Tibial artery (tissue), 4 donors: ENCODE data around the gene PI4KA.
"Not testable (repeated sequence)": the region's sequence is repeated elsewhere in the genome, so short reads cannot be mapped to it uniquely, and the experiment has no call there.

Experiments used
- DNase-seq, 2 donors: peaks; one replicate each; pipeline ENCODE4 v3.0.0-alpha.2; 2019
- H3K27ac ChIP-seq, 2 donors: fragments of 200-600 bp; sonication (generic) in 1 of 2; 1 replicate in 1 of 2; 2 replicates in 1 of 2; pipeline ENCODE4 v1.5.1; 2018 to 2019; ENCODE audit warnings: mild to moderate bottlenecking in 1 of 2
- H3K27me3 ChIP-seq, 2 donors: fragments of 200-600 bp; sonication (generic) in 1 of 2; one replicate each; pipeline versions ENCODE4 v1.5.1 to v1.6.0; 2016 to 2019
- H3K36me3 ChIP-seq, 3 donors: fragments of 200-600 bp; sonication (generic) in 2 of 3; one replicate each; pipeline ENCODE4 v1.5.1; 2016 to 2019; ENCODE audit warnings: mild to moderate bottlenecking in 2 of 3
- H3K4me1 ChIP-seq, 4 donors: fragments of 200-600 bp; sonication (generic) in 2 of 4; 1 replicate in 3 of 4; 2 replicates in 1 of 4; pipeline ENCODE4 v1.5.1; 2016 to 2019
- H3K4me3 ChIP-seq, 2 donors: fragments of 200-600 bp; sonication (generic) in 1 of 2; 1 replicate in 1 of 2; 2 replicates in 1 of 2; pipeline ENCODE4 v1.5.1; 2018 to 2019; ENCODE audit warnings: mild to moderate bottlenecking in 2 of 2
- H3K9me3 ChIP-seq, 3 donors: fragments of 200-600 bp; sonication (generic) in 1 of 3; one replicate each; pipeline ENCODE4 v1.5.1; 2016 to 2019
- CTCF ChIP-seq, 2 experiments: fragments of 200-600 bp in 1 of 2; fragments of 450-650 bp in 1 of 2; IDR thresholded peaks; one replicate each; pipeline ENCODE4 v1.5.1; 2017 to 2019; ENCODE audit warnings: antibody characterized with exemption in 2 of 2, mild to moderate bottlenecking in 1 of 2, moderate library complexity in 1 of 2
- intact Hi-C: fragments of 100-400 bp; cut with DNase I; formaldehyde crosslinking; loops from one replicate; pipeline ENCODE4 v1.15.0; 2023; ENCODE audit warnings: low total_unique reads

Gene PI4KA

GRCh38 chr22:20667548-20667947, 191.1 kb downstream of the PI4KA start:
- H3K4me1 ChIP-seq, H3K36me3 ChIP-seq, intact Hi-C loops, H3K9me3 ChIP-seq, DNase-seq, H3K4me3 ChIP-seq, H3K27ac ChIP-seq: not testable (repeated sequence)
- H3K27me3 ChIP-seq, result peaks cover 0 to 51% of the 10 kb centered on the region in 2 donors

GRCh38 chr22:20666560-20666959, 192.1 kb downstream of the PI4KA start:
- DNase-seq, result no peak

GRCh38 chr22:20664594-20664959, 194.0 kb downstream of the PI4KA start:
- Histone ChIP-seq H3K9me3 (peaks cover 0 to 8% (median 3%) of the 10 kb centered on the region in 3 donors), H3K27ac (no peak overlapping the region), H3K4me3 (no peak overlapping the region), H3K27me3 (peaks cover 0 to 28% of the 10 kb centered on the region in 2 donors), H3K36me3 (no peaks in the 10 kb centered on the region), H3K4me1 (no peaks in the 10 kb centered on the region)
- intact Hi-C loops, result no loop called here
- no peak for DNase-seq
- TF ChIP-seq CTCF (IDR thresholded peaks at IDR 0.05), result no peak

More at GRCh38 chr22:20666560-20666959, 192.1 kb downstream of the PI4KA start:
- Histone ChIP-seq H3K4me3 (no peak overlapping the region), H3K27me3 (peaks cover 0 to 44% of the 10 kb centered on the region in 2 donors), H3K27ac (no peak overlapping the region), H3K4me1 (peaks cover 0 to 4% (median 0%) of the 10 kb centered on the region in 4 donors), H3K9me3 (peaks cover 0 to 8% (median 3%) of the 10 kb centered on the region in 3 donors), H3K36me3 (no peaks in the 10 kb centered on the region)
- intact Hi-C loops, result no loop called here
- no peak for TF ChIP-seq CTCF (IDR thresholded peaks at IDR 0.05)

GRCh38 chr22:20663941-20664593, 194.5 kb downstream of the PI4KA start:
- intact Hi-C loops, result no loop called here
- H3K4me1 ChIP-seq, result no peaks in the 10 kb centered on the region

GRCh38 chr22:20663137-20663828, 195.3 kb downstream of the PI4KA start:
- DNase-seq, result no peak
- Histone ChIP-seq H3K4me3 (no peak overlapping the region), H3K4me1 (no peaks in the 10 kb centered on the region), H3K36me3 (no peaks in the 10 kb centered on the region), H3K9me3 (peaks cover 0 to 8% (median 3%) of the 10 kb centered on the region in 3 donors), H3K27me3 (peaks cover 0 to 18% of the 10 kb centered on the region in 2 donors), H3K27ac (no peak overlapping the region)
- intact Hi-C loops, result no loop called here
- TF ChIP-seq CTCF (IDR thresholded peaks at IDR 0.05), result no peak

More at GRCh38 chr22:20663941-20664593, 194.5 kb downstream of the PI4KA start:
- DNase-seq, result no peak
- no peak overlapping the region for H3K27ac ChIP-seq
- H3K27me3 ChIP-seq, result peaks cover 0 to 25% of the 10 kb centered on the region in 2 donors
- TF ChIP-seq CTCF (IDR thresholded peaks at IDR 0.05), result no peak
- H3K4me3 ChIP-seq, result no peak overlapping the region
- H3K36me3 ChIP-seq, result no peaks in the 10 kb centered on the region
- H3K9me3 ChIP-seq, result peaks cover 0 to 8% (median 3%) of the 10 kb centered on the region in 3 donors

- DNase-seq, H3K9me3 ChIP-seq, H3K4me3 ChIP-seq, H3K27ac ChIP-seq, H3K4me1 ChIP-seq, intact Hi-C loops, H3K36me3 ChIP-seq: not testable (repeated sequence)
- peaks cover 0 to 16% of the 10 kb centered on the region in 2 donors for H3K27me3 ChIP-seq
These were observed 196.0 kb downstream of the PI4KA start for GRCh38 chr22:20662524-20663036.
